K562 (cell line): ENCODE results near the gene FAM219A. TPM values are rescaled to one million over a fixed set of nuclear protein-coding genes. Genes with fewer than 3 reads are reported as not detected.

Experiments
- HIVEP1 ChIP-seq: fragments of 250-450 bp; sonication (Bioruptor Pico); IDR thresholded peaks from 2 replicates; pipeline ENCODE4 v1.4.0; 2020; ENCODE audit warnings: mild to moderate bottlenecking
- PHF21A ChIP-seq: fragments of 450-650 bp; IDR thresholded peaks from 2 replicates; pipeline ENCODE4 v1.6.1; 2017; ENCODE audit warnings: low read depth, borderline replicate concordance
- TCF7 ChIP-seq: sonication (generic); IDR thresholded peaks from 2 replicates; pipeline ENCODE4 v1.6.1; 2016; ENCODE audit warnings: antibody characterized with exemption, borderline replicate concordance
- TSC22D4 ChIP-seq: fragments of 450-650 bp; IDR thresholded peaks from 2 replicates; pipeline ENCODE4 v1.6.1; 2016; ENCODE audit warnings: missing genetic modification characterization, missing biosample characterization, control low read depth
- ZBTB12 ChIP-seq: fragments of 250-450 bp; sonication (Bioruptor Pico); IDR thresholded peaks from 2 replicates; pipeline ENCODE4 v1.4.0; 2020
- ZBTB40 ChIP-seq, 2 experiments: fragments of 450-650 bp in 1 of 2; sonication (generic) in 1 of 2; formaldehyde crosslinking in 1 of 2; IDR thresholded peaks; 2 replicates each; pipeline versions ENCODE4 v1.7.1 to v1.9.0; 2016 to 2022; ENCODE audit warnings: inconsistent platforms in 1 of 2, mild to moderate bottlenecking in 1 of 2, missing genetic modification reagents in 1 of 2
- ZFP91 ChIP-seq: sonication (generic); formaldehyde crosslinking; IDR thresholded peaks from 2 replicates; pipeline ENCODE4 v1.8.0; 2022; ENCODE audit warnings: mild to moderate bottlenecking, missing genetic modification reagents
- polyA plus RNA-seq, 8 experiments: library from polyadenylated mRNA; depleted of rRNA in 4 of 8; stranded (reverse) in 5 of 8; unstranded in 3 of 8; fragments of >200 nt; fragmentation: Nextera tagmentation in 2 of 8; fragmentation: Illumina TruSeq in 1 of 8; extraction: Ambion mirVana in 2 of 8; extraction: Trizol in 1 of 8; gene quantifications; 2 replicates each; pipeline versions ENCODE4 v1.2.1 to v1.2.3, GENCODE V29; 2011 to 2014; ENCODE audit warnings: inconsistent platforms in 1 of 8, missing spikeins in 1 of 8
- total RNA-seq, 7 experiments: library from RNA; depleted of rRNA in 6 of 7; stranded (reverse); fragments of >200 nt in 6 of 7; fragmentation: Illumina TruSeq in 2 of 7; extraction: Trizol in 2 of 7; gene quantifications; 2 replicates each; pipeline versions ENCODE4 v1.2.1 to v1.2.3, GENCODE V29; 2011 to 2021; ENCODE audit warnings: low replicate concordance in 1 of 7

Gene FAM219A
- total and polyA plus RNA-seq, 9 of the 15 experiments (the other 6 are each of a cell fraction or from before 2014, with no cell fraction given): 0.63 to 8.6 (median 2.9) TPM

DNA sequence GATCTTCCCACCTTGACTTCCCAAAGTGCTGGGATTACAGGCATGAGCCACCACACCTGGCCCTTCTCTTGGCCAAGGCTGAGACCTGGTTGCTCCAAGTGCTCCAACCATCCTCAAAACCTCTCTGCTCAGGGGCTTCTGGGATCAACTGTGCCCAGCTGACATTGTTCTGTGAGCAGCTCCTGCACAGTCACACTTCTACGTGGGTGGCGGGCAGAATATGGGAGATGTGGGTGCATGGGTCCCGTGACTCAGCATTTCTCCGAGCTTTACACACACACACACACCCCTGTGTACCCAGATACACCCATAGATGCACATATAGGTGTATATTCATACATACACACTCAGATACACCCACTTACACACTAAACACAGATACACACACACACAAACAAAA is 71.1 kb downstream of the FAM219A start (continued):
- TF ChIP-seq ZBTB40 (IDR thresholded peaks at IDR 0.05) (no peak), ZBTB40 (CRISPR knock-in tag; IDR thresholded peaks at IDR 0.05) (no peak), ZBTB12 (CRISPR knock-in tag) (no peak), TSC22D4 (tag) (no peak), TCF7 (no peak), HIVEP1 (CRISPR knock-in tag) (no peak), PHF21A (no peak), ZFP91 (no peak)
